ENCODE data around the gene AGO1.

The AGO1 gene

DNA sequence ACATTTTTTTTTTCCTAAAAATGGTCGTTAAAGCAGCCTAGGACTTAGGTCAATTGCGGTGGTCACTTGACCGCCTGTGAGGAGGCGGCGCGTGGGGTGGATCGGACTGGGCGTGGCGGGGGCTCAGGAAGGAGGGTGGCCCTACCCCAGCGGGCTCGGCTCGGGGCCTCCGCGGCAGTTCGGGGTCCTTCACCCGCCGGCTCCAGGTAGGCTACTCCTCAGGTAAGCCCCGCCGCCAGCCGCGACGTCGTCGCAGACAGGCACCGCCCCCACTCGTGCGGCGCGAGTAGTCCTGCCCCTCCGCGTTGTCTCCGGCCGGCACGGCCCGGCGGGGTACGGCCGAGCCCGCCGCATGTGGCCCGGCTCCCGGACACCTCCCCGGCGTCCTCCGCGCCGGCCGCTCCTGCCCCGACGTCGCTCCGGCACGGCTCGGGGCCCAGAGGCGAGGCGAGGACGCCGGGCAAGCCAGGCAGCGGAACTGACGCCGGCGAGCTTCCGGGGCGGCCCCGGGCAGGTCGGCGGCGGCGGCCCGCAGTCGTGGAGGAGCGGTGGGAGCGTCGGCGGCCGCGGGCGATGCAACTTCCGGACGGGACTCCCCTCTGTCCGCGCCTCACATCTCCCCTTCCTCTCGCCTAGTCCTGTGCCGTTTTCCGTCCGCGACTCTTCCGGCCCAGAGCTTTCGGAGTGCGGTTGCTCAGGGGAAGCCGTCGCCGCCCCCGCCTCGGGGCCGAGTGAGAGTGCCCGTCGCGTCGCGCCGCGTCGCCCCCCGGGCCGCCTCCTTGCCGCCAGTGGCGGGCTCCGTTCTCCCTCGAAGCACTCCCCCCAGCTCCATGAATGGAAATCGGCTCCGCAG is 47.8 kb downstream of the AGO1 start, which contains the start of gene AGO3:
TSS of gene AGO3 (plus strand) at position 513 of the 853 bp plus-strand sequence. CDS start at position 835, 322 bp downstream.
- peak within 1 kb of the TSS; percentile 99 for H2BK15ac ChIP-seq (ENCODE audit: low read depth, poor library complexity, severe bottlenecking)
- H3K79me1 ChIP-seq (replicated peaks; ENCODE audit: low read length, poor library complexity, severe bottlenecking): peaks cover 4% of the 10 kb centered on the region
- H2BK5ac ChIP-seq (ENCODE audit: low read depth, low read length, poor library complexity, severe bottlenecking): peak within 1 kb of the TSS; percentile 94
- peak within 1 kb of the TSS; percentile 99 for H4K8ac ChIP-seq (ENCODE audit: low read length)
- H2AK5ac ChIP-seq (ENCODE audit: low read length, severe bottlenecking): no peak within 1 kb of the TSS
- H3K9ac ChIP-seq (ENCODE audit: low read length): peak within 1 kb of the TSS; percentile 97
- peak; percentile 78 for DNase-seq
- peak within 1 kb of the TSS; percentile 4 to 99 for H3K14ac ChIP-seq (ENCODE audit: low read length in 2 of 2)
- H3K4ac ChIP-seq (ENCODE audit: low read depth in 1 of 2, low read length in 2 of 2): peak within 1 kb of the TSS; percentile 98 to 100
- H3K36me3 ChIP-seq (ENCODE audit: control insufficient read depth in 1 of 2, insufficient read depth in 2 of 2, low read depth in 1 of 2, low read length in 2 of 2): peaks cover 0 to 1% of the 10 kb centered on the region in 2 experiments
- peak within 1 kb of the TSS; percentile 86 for H2AFZ ChIP-seq (ENCODE audit: low read depth, low read length)
- peak within 1 kb of the TSS; percentile 79 for H3K27ac ChIP-seq (ENCODE audit: low read length, poor library complexity, severe bottlenecking)
- H2BK120ac ChIP-seq (ENCODE audit: low read depth, low read length): peak within 1 kb of the TSS; percentile 96
- peak within 1 kb of the TSS; percentile 79 to 99 for H3K23ac ChIP-seq (ENCODE audit: low read length in 2 of 2)
- peak within 1 kb of the TSS; percentile 91 to 97 for H3K4me3 ChIP-seq (ENCODE audit: insufficient read depth in 1 of 2, low read depth in 1 of 2, low read length in 2 of 2)
- 0% methylated on average over 60 of the region's 112 CpGs for WGBS
- H2BK12ac ChIP-seq (ENCODE audit: low read length in 2 of 2): peak within 1 kb of the TSS in 1 of 2 experiments; percentile 89
- H3K9me3 ChIP-seq (ENCODE audit: control insufficient read depth, low read length): no peaks in the 10 kb centered on the region
- H3K4me1 ChIP-seq (ENCODE audit: control insufficient read depth, insufficient read depth, low read depth, low read length): peaks cover 5% of the 10 kb centered on the region
- H3K4me2 ChIP-seq (ENCODE audit: low read length, poor library complexity, severe bottlenecking): peak within 1 kb of the TSS; percentile 93
- peak within 1 kb of the TSS; percentile 99 for H3K18ac ChIP-seq (ENCODE audit: low read depth in 1 of 2, low read length in 2 of 2)
- peak within 1 kb of the TSS; percentile 97 for H4K91ac ChIP-seq (ENCODE audit: low read length)
- H3K27me3 ChIP-seq (ENCODE audit: control insufficient read depth in 1 of 2, insufficient read depth in 1 of 2, low read length in 2 of 2): no peaks in the 10 kb centered on the region

DNA sequence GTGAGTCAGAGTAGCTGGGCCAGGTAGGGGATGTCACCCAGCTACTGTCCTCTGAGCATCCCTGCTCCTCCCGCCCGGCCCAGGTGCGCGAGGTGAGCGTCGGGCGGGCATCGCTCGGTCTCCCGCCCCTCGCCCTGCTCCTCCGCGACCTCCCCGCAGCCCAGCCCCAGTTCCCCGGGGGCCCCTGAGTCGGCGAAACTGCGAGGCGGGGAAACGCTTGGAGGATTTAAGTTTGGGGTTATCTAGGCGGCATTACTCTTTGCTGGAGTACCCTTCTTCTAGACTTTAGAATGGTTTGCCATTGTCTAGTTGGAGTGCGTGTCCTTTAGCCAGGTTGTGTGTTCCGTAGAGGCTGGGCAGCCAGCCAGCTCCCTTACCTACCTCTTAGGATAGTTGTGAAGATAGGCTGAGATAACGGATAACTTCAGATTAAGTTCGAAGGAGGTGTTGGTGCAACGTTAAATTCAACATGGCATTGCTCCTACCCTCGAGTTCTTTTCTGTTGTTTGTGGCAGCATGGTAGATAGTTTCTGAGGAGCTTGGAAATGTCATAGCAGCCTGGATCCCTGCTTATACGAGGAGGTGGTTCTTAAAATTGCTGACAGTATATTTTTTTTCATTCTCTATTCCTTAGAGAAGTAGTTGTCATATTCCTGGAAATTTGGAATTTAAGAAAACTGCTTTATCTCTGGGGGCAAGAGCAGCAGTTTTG is 48.6 kb downstream of the AGO1 start:
- H3K4me3 ChIP-seq (ENCODE audit: insufficient read depth in 1 of 2, low read depth in 1 of 2, low read length in 2 of 2): peak overlapping the region; percentile 91 to 97
- WGBS: 1% methylated on average over 28 of the region's 28 CpGs

DNA sequence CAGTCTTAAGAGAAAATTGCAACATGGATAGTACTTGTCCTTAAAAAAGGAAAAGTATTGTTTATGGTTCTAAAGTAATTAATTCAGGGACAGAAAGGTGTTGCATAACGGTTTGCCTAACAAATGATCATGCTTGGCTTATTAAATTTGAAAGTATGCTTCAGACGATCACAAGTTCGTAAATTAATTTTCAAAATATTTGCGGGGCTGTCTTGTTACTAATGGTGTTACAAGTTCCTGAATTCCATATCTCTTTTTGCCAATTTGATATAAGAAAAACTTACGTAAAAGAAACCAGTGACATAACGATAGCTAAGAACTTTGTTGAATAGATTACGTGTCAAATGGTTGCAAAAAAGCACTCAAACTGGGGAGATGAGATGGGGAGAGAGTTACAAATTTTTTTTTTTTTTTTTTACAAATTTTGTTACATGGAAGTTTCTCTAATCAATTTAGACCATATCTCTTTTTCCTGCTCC is 49.2 kb downstream of the AGO1 start:
- H2AK5ac ChIP-seq (ENCODE audit: low read length, severe bottlenecking): no peak overlapping the region
- peak overlapping the region in 1 of 2 experiments; percentile 91 for H3K4me3 ChIP-seq (ENCODE audit: insufficient read depth in 1 of 2, low read depth in 1 of 2, low read length in 2 of 2)
- H3K27me3 ChIP-seq (ENCODE audit: control insufficient read depth in 1 of 2, insufficient read depth in 1 of 2, low read length in 2 of 2): no peaks in the 10 kb centered on the region
- no peak overlapping the region for H3K23ac ChIP-seq (ENCODE audit: low read length in 2 of 2)
- H3K4ac ChIP-seq (ENCODE audit: low read depth in 1 of 2, low read length in 2 of 2): no peak overlapping the region
- peak overlapping the region; percentile 93 for H3K4me2 ChIP-seq (ENCODE audit: low read length, poor library complexity, severe bottlenecking)
- peaks cover 5% of the 10 kb centered on the region for H3K4me1 ChIP-seq (ENCODE audit: control insufficient read depth, insufficient read depth, low read depth, low read length)
- H3K18ac ChIP-seq (ENCODE audit: low read depth in 1 of 2, low read length in 2 of 2): no peak overlapping the region
- no peaks in the 10 kb centered on the region for H3K36me3 ChIP-seq (ENCODE audit: control insufficient read depth in 1 of 2, insufficient read depth in 2 of 2, low read depth in 1 of 2, low read length in 2 of 2)
- H3K9me3 ChIP-seq (ENCODE audit: control insufficient read depth, low read length): no peaks in the 10 kb centered on the region
- no peak for DNase-seq
- peaks cover 4% of the 10 kb centered on the region for H3K79me1 ChIP-seq (replicated peaks; ENCODE audit: low read length, poor library complexity, severe bottlenecking)
- no peak overlapping the region for H4K91ac ChIP-seq (ENCODE audit: low read length)
- H3K27ac ChIP-seq (ENCODE audit: low read length, poor library complexity, severe bottlenecking): no peak overlapping the region
- WGBS: 57% methylated on average over 3 of the region's 7 CpGs
- no peak overlapping the region for H3K14ac ChIP-seq (ENCODE audit: low read length in 2 of 2)
- H2BK12ac ChIP-seq (ENCODE audit: low read length in 2 of 2): no peak overlapping the region
- H4K8ac ChIP-seq (ENCODE audit: low read length): no peak overlapping the region
- H2BK120ac ChIP-seq (ENCODE audit: low read depth, low read length): no peak overlapping the region
- peak overlapping the region; percentile 97 for H3K9ac ChIP-seq (ENCODE audit: low read length)
- H2BK15ac ChIP-seq (ENCODE audit: low read depth, poor library complexity, severe bottlenecking): no peak overlapping the region
- no peak overlapping the region for H2AFZ ChIP-seq (ENCODE audit: low read depth, low read length)
- H2BK5ac ChIP-seq (ENCODE audit: low read depth, low read length, poor library complexity, severe bottlenecking): no peak overlapping the region

More for the DNA sequence above, 48.6 kb downstream of the AGO1 start:
- Histone ChIP-seq H3K18ac (ENCODE audit: low read depth in 1 of 2, low read length in 2 of 2) (peak overlapping the region; percentile 70 to 99), H3K4me1 (ENCODE audit: control insufficient read depth, insufficient read depth, low read depth, low read length) (peaks cover 5% of the 10 kb centered on the region), H3K4me2 (ENCODE audit: low read length, poor library complexity, severe bottlenecking) (peak overlapping the region; percentile 93), H3K9ac (ENCODE audit: low read length) (peak overlapping the region; percentile 97), H4K91ac (ENCODE audit: low read length) (peak overlapping the region; percentile 92), H3K9me3 (ENCODE audit: control insufficient read depth, low read length) (no peaks in the 10 kb centered on the region), H2BK5ac (ENCODE audit: low read depth, low read length, poor library complexity, severe bottlenecking) (no peak overlapping the region), H2BK15ac (ENCODE audit: low read depth, poor library complexity, severe bottlenecking) (peak overlapping the region; percentile 23), H2AFZ (ENCODE audit: low read depth, low read length) (peak overlapping the region; percentile 66), H4K8ac (ENCODE audit: low read length) (peak overlapping the region; percentile 99), H3K4ac (ENCODE audit: low read depth in 1 of 2, low read length in 2 of 2) (peak overlapping the region; percentile 91 to 96), H3K36me3 (ENCODE audit: control insufficient read depth in 1 of 2, insufficient read depth in 2 of 2, low read depth in 1 of 2, low read length in 2 of 2) (no peaks in the 10 kb centered on the region), H3K27me3 (ENCODE audit: control insufficient read depth in 1 of 2, insufficient read depth in 1 of 2, low read length in 2 of 2) (no peaks in the 10 kb centered on the region), H2BK12ac (ENCODE audit: low read length in 2 of 2) (peak overlapping the region in 1 of 2 experiments; percentile 89), H2AK5ac (ENCODE audit: low read length, severe bottlenecking) (no peak overlapping the region), H3K23ac (ENCODE audit: low read length in 2 of 2) (peak overlapping the region in 1 of 2 experiments; percentile 99), H3K27ac (ENCODE audit: low read length, poor library complexity, severe bottlenecking) (no peak overlapping the region), H3K79me1 (replicated peaks; ENCODE audit: low read length, poor library complexity, severe bottlenecking) (peaks cover 4% of the 10 kb centered on the region), H2BK120ac (ENCODE audit: low read depth, low read length) (peak overlapping the region; percentile 96), H3K14ac (ENCODE audit: low read length in 2 of 2) (peak overlapping the region; percentile 4 to 30)
- DNase-seq: peak; percentile 37

- Histone ChIP-seq H3K4me2 (ENCODE audit: low read length, poor library complexity, severe bottlenecking) (no peak overlapping the region), H3K4me3 (ENCODE audit: insufficient read depth in 1 of 2, low read depth in 1 of 2, low read length in 2 of 2) (peak overlapping the region in 1 of 2 experiments; percentile 91), H2BK5ac (ENCODE audit: low read depth, low read length, poor library complexity, severe bottlenecking) (no peak overlapping the region), H3K27me3 (ENCODE audit: control insufficient read depth in 1 of 2, insufficient read depth in 1 of 2, low read length in 2 of 2) (no peaks in the 10 kb centered on the region), H3K9ac (ENCODE audit: low read length) (peak overlapping the region; percentile 97), H2AFZ (ENCODE audit: low read depth, low read length) (no peak overlapping the region), H2BK120ac (ENCODE audit: low read depth, low read length) (no peak overlapping the region), H2BK12ac (ENCODE audit: low read length in 2 of 2) (no peak overlapping the region), H3K23ac (ENCODE audit: low read length in 2 of 2) (no peak overlapping the region), H3K9me3 (ENCODE audit: control insufficient read depth, low read length) (no peaks in the 10 kb centered on the region), H3K4me1 (ENCODE audit: control insufficient read depth, insufficient read depth, low read depth, low read length) (peaks cover 5% of the 10 kb centered on the region), H2AK5ac (ENCODE audit: low read length, severe bottlenecking) (no peak overlapping the region), H3K27ac (ENCODE audit: low read length, poor library complexity, severe bottlenecking) (no peak overlapping the region), H3K4ac (ENCODE audit: low read depth in 1 of 2, low read length in 2 of 2) (no peak overlapping the region), H4K8ac (ENCODE audit: low read length) (no peak overlapping the region), H3K36me3 (ENCODE audit: control insufficient read depth in 1 of 2, insufficient read depth in 2 of 2, low read depth in 1 of 2, low read length in 2 of 2) (no peaks in the 10 kb centered on the region), H3K14ac (ENCODE audit: low read length in 2 of 2) (no peak overlapping the region), H3K79me1 (replicated peaks; ENCODE audit: low read length, poor library complexity, severe bottlenecking) (peaks cover 5% of the 10 kb centered on the region), H3K18ac (ENCODE audit: low read depth in 1 of 2, low read length in 2 of 2) (no peak overlapping the region), H4K91ac (ENCODE audit: low read length) (no peak overlapping the region), H2BK15ac (ENCODE audit: low read depth, poor library complexity, severe bottlenecking) (no peak overlapping the region)
- DNase-seq: no peak
These were observed 49.9 kb downstream of the AGO1 start for GRCh38 chr1:35932941-35933340.

All from mesenchymal stem cell (in vitro differentiated cells and primary cell).